Right forelimb (tissue), 1 donor: Measurements from ENCODE around the gene GGACT.
"Not testable (repeated sequence)": the region's sequence is repeated elsewhere in the genome, so short reads cannot be mapped to it uniquely, and the experiment has no call there.

Experiments
- DNase-seq: peaks from one replicate; pipeline ENCODE4 v3.0.0-alpha.2; 2018

The GGACT gene

DNA sequence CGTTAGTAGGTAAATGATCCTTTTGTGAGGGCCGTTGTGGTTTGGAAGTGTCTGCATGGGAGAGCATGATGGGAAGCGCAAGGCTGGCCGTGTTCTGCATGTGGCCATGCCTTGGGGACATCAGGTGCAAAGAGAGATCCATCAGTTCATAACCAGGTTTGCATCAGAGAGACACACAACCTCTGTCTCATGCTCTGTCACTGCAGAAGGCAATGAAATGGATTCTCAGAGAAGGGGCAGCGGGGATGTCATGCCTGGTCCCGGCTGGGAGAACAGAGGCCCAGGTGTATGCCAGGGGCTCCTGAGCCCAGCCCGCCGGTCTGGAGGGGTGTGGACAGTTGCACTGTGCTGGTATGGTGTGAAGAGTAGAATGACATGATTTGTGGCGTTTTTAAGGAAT is 60.2 kb downstream of the GGACT start:
- no peak for DNase-seq

DNA sequence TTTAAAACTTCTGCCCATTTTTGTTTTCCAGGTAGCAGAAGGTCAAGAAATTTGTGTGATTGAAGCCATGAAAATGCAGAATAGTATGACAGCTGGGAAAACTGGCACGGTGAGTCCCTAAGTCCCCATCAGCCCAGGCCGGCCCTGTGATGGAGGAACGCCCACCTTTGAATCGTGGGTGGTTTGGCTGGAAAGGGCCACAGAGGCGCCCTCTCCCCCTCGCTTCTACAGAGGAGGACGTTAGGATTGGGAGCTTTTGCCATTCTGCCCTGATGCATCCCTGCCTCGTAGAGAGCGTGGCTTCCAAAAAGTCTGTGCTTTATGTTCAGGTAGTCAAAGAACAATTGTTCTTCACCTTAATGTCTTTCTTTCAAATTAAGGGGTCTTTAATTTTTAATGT is 60.9 kb downstream of the GGACT start:
- DNase-seq = no peak

DNA sequence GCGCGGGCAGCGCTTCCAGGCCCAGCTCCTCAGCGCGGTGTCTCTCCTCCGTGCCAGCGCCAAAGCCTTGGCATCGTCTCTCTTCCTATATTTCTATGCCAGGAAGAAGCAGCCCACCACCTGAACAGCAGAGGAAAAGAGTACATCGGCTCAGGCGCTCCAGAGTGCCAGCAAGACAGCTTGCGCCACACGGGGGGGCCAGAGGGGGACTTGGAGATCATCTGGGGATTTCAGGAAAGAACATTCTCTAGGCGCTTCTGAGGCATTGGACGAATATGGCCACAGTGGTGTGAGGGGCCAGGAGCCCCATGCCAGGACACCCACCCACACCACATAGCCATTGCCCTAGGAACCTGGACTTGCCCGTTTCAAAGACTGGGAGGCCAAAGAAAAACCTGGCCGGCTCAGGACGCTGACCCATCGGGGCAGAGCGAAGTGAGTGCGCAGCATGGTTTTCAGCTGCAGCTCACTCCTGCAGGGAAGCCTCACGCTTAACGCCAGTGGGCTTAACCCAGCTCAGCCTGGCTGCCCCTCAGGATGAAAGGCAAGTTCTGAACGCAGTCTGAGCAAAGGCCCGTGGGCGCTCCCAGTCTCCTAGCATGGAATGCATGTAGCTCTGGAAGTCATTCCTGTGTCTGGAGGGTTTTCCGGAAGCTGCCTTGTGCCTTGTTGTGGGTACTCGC is 62.1 kb downstream of the GGACT start:
- no peak for DNase-seq

DNA sequence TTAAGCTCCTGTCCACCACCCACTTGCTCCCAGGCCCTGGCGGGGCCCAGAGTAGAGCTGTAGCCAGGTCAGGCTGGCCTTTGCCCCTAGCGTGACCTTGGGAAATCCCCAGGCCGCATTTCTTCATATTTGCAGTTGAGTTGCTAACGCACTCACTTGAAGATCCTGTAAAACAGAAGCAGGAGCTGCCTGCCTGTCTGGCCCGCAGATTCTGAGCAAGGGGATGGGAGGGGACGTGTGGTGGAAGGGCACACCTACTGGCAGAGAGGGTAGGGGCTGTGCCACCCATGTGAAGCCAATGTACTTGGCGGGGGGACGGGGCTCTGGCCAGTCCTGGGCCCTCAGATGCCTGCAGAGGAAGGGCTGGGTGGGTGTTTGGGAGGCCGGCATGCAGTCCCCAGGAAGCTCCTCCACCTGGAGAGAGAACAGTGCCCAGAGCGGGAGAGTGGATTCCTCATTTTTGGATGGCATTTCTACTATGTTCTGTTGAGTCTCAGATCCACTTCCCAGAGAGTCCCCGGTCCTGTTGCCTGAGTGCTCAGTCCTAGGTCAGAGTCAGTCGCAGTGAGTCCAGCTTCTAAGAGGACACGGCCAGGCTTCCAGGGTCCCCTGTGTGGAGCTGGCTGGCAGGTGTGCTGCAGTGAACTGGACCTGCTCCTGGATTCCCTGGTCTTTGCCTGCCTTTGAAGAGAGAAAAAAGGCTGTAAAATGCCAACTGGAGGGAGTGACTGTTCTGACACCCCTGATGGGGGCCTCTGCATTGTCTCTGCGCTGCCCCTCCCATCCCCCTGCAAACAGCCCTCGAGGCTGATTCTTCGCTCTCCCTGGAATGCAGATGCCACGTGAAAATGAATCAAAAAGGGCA is 62.9 kb downstream of the GGACT start:
- DNase-seq = no peak

DNA sequence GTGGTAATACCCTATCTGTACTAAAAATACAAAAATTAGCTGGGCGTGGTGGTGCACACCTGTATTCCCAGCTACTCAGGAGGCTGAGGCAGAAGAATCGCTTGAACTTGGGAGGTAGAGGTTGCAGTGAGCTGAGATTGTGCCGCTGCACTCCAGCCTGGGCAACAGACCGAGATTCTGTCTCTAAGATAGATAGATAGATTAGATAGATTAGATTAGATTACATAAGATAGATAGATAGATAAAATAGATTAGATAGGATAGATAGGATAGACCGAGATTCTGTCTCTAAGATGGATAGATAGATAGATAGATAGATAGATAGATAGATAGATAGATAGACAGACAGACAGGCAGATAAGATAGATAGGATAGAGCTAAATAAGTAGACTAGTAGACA is 63.9 kb downstream of the GGACT start:
- not testable (repeated sequence) for DNase-seq

DNA sequence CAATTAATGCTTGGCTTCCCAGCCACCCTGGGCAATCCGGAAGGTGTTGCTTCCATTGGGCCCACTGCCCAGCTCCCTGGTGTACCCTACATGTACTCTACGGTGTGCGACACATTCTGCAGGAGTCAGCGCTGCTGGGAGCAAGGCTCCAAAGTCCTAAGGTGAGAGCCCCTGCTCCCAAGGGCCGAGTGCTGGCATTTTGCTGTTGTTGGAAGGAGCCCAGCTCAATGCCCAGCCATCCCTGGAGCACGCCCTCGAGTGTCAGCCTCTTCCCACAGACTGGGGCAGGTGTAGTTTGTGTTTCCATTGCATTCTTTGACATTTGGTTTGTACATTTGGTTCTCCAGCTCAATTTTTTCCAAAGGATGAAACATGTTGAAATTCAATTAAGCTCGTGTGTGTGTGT is 64.6 kb downstream of the GGACT start:
- no peak for DNase-seq

DNA sequence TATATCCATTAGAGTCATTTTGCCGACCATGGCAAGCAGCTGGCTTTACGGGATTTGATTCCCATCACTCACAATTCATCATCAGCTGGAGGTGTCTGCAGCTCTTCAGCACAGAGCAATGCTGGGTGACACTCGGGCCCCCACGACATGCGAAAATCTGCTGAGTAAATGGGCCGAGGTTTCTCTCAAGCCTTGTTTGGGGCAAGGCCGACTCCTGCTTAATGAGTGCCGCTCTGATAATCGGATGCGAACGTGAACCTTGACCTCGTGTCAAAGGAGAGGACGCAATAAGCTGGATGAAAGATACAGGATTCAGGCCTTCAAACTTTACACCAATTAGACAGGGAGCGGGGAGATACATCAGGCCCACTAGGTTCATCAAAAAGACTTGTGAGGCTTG is 65.2 kb downstream of the GGACT start:
- DNase-seq = no peak

DNA sequence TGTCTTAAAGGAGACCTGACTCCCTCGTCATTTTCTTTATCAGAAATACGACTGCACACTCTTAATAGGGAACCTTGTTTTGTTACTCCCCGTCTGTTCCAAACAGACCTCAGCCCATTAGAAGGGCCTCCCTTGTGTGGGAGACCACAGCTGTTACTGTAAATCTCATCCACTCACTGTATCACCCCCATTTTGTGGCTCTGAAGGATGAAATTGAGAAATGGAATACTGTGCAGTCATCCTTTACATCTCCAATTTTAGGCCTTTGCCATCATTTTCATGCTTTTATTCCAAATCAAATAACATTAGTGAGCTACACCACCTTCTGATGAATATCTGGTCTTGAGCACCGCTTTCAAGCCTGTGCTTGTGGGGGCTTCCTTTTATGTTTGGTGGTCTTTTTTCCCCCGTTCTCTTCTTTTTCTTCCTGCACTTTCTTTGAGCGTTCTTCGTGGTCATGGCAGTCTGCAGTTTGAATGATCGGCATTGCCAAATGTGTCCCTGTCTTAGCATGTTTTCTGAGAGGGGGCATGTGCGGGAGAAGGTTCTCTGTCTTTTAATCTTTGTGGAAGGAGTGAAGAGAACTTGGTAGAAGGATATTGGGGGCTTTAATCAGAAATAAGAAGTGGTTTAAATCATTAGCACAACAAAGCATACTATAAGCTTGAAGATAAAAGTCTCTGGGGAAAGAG is 65.8 kb downstream of the GGACT start:
- no peak for DNase-seq

DNA sequence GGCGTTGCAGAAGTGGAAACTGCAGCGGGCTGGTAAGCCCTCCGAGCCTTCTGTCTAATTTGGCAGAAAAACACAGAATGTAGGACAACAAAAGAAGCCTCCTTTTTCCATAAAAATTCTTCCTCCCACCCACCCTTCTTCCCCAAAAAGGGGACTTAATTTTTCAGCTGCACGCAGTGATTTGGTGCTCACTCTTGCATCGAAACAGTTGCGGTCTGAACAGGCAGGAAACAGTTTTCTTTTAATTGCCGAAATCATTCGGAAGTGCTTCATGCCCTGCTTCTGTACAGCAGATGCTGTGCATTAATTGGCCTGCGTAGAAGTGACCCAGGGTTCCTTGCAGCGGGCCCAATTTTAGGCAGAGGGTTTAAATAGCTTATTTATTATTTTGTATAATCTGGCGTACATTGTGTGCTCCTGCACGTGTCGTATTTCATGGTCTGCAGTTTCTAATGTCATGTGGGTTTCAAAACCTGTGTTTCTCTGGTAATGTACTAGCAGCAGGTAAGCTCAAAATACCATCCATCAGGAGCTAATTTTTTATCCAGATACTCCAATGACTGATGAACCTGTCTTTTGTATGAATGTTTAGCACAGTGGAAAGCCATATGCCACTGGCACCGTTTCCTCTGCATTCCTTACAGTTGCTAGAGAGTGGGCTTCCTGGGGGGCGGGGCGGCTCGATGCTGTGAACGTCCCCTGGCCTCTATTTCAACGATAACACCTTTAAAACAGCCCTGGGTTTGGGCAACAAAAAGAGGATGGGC is 66.6 kb downstream of the GGACT start:
- peak; percentile 23 for DNase-seq

DNA sequence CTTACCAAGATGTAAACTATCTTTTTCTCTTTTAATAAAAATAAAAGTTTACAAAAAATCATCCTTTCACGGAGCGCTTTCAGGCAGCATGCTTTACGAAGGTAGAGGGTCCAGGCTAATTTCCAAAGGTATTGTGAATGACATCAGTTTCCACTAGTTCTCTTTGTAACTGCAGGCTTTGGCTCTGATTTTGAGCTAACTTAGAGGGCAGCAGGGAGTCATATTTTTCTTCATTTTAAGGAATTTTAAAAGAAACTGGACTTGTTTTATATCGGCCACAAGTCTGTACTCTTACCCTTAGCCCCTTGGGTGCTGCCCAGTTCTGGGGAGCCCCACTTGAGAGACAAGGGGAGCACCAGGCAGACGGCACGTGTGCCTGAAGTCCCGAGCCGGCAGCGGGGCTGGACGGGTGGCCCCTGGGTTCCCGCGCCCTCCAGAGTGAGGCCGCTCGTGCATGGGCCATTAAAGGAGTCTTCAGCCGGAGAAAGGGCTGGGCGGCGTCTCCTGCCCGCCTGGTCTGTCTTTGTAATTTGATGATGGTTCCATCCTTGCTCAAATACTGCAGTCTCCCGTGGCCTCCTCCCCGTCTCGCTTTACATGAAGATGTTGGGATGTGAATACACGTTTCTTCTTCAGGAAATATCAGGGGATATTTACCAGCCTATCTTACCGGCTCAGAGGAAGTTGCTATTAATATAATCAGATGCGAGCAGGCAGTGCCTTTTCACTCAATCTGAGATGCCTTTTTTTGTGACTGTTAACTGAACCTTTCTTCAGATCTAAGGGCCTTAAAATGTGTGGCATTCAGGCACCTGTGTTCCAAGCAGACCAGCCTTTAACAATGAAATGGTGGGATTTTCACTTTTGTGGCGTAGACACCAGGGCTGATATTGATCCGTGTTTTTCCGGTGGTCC is 67.4 kb downstream of the GGACT start:
- DNase-seq = peak; percentile 45

DNA sequence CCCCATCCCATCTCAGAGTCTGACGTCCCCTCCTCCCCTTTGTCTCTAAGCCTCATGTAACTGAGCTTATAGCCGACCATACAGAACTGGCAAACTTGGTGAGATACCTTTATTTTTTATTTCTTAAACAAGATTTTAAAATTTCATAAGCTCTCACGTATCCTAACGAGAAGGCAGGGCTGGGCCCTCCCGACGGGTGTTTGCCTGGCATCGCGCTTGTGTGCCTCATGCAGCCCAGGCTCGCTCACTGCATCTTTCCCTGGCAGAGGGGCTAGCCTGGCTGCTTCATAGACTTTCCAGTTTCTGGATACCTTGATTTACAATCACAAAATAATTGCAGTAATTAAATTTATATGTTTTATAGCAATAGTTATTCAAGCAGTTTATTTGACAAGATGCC is 69.0 kb downstream of the GGACT start:
- DNase-seq = no peak

DNA sequence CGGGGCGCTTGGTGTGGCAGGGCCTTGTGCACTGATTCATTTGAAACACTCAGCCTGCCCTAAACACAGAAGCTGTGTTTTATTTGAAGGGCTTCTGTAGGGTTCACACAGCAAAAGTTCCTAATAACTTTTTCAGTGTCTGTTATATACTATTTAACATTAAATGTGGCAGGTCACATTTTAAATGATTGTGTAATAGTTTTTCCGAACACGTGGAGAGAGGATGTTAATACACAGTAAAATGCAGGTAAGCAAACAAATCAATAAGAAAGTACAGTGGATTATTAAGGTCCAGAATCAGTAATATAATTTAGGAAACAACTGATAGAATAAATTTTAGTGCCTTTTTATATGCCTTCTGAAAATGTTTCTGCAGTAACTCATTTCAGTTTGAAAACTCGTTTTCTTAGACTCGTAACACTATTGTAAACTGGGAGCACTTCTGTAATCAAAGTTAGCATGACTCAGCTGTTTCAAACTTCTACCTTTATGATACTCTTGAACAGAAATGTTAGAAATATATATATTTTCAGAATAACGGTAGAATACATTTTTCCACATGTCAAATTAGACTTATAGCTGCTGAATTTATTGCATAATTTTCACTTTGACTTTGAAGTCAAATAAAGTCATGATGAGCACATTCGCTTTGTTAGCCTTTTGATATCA is 70.1 kb downstream of the GGACT start:
- no peak for DNase-seq

DNA sequence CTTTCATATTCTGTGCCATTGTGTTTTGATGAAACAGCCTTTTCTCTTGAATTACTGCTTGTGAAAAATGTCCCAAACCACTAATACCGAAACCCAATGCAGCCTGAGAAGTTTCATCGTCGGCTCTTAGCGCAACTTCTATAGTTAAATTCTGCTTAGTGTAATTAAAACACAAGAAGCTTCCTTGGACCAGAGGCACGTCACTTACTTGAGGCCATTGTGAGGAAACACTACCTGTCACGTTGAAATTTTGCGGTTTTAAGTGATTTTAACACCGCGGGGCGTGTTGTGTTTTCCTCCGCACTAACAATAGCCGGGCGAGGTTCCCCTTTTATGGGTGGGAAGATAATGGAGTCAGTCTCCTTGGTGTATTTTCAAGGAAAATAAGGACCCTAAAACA is 70.9 kb downstream of the GGACT start:
- no peak for DNase-seq

DNA sequence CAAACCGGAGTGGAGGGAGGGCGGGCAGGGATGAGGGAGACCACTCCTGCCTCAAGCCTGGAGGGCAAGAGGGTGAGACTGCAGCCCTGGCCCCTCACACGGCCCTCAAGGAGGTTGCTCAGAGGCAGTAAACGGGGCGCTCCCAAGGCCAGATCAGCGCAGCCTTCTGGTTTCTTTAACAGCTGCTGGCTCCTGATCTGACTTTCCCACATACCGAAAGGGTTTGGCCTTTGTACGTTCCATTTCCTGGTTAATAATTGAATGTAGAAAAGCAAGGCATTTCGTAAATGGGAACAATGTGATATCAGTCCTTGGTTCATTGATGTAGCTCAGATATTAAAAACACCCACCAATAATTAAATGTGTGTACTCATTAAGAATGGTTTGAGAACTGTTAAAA is 71.5 kb downstream of the GGACT start:
- no peak for DNase-seq

DNA sequence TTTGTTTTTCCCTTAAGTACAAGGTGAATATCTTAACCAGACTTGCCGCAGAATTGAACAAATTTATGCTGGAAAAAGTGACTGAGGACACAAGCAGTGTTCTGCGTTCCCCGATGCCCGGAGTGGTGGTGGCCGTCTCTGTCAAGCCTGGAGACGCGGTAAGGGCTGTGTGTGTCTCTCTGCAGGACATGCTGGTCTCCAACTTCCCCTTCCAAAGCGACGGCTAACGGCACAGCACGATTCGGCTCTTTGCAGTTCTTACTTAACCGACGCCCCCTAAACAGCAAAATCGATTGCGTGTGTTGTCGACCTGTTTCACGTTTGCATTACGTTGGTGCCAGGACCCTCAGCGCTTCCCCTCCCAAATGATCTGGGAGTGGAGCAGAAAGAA is 73.2 kb downstream of the GGACT start:
- no peak for DNase-seq

DNA sequence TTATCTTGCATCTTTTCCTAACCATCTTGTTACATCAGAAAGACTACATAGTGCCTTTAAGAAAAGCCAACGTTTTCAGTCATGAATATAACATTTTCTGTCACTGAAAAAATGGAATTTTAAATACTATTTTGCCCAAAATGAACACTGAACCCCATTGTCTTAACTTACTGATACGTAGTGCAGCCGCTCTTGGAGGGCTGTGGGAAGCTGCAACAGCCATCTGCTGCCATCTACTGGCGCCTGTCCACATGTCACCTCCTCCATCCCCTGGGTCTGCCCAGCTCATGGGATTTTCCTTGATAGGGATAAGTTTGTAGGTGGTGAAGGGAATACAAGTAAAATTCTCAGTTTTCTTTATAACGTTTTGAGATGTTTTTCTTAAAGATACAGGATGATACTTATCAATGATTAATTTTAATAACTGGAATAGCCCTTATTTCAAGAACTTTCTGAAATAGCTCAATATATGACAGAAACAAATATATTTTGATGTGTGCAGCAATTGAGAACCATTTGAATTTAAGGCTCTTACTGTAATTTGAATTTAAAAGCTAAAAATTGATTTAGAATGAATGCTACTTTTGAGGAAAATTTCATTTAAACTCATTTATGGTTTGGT is 73.7 kb downstream of the GGACT start:
- DNase-seq = peak; percentile 79

DNA sequence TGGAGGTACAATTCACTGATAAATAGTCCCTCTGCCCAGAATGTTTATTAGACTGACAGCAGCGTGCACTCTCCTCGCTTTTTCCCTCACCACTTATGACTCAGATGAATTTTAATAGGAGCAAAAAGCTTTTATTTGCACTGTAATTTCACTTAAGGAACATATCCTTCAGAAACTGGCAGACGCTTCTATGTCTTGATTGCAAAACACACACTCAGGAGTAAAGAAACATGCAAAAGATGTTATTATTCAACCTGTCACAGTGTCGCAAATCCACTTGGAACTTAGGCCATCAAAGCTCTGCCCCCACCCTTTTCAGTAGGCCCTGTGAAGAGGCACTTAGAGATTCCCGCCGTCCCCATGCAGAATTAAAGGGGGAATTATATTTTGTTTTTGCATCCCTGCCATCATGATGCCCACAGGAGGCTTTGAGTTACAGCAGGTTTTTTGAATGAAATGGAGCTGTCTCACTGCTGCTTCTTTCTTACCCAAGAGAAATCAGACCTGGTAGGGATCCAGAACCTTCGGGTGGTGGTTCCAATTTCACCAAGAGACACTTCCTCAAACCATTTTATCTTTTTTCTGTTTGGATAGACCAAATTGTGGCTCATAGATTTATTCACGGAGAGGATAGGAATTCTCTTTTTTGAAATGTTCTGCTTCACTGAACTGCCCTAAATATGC is 74.5 kb downstream of the GGACT start:
- DNase-seq = no peak

DNA sequence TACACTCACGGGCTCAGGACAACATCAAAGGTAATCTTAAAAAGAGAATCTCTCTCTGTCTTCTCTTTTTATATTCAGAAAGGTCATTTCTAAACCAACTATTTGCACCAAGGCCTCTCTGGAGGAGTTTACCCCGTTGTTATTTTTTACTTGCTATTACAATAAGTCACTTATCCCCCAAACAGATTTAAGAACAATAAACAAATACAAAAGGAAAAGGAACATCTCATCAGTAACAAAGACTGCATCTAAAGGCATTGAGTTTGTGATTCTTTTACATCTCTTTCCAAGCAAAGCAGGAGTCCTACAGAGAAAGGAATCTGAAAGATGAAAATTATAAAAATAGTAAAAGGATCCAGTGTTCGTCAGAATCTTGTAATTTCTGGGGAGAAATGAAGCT is 75.4 kb downstream of the GGACT start:
- DNase-seq = no peak

DNA sequence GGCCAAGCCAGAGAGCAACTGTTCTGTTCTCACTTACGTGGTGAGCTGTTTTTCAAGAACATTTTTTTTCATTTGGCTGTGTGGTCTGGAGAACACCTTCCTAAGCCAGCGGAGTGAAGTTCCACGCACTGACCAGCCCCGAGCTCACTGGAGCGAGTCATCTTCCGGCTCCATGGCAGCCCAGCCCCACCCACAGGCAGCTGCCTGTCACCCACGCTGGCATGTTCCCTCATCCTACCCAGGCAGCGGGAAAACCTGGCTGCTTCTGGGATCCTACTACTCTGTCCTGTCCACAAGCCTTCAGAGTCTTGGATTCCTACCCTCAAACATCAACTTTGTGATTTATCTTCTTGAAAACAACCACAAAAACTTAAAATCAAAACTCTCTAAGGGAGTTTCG is 76.2 kb downstream of the GGACT start:
- no peak for DNase-seq

DNA sequence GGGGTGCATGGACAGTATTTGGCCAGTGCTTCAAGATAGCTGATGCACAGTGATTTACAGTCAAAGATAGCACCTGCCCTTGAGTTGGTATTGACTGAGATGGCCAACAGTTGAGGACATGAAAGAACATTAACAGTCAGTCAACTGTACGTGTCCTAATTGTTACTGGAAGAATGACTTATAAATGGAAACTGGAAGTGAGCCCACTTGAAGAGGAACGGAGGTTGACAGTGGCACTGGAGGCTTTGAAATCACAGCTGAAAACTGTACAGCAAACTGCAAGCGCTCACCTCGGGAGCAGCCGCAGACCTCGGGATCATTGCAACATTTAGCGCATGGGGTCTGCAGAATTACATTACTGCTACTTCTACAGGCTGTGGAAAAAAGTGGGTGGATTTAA is 77.1 kb downstream of the GGACT start:
- DNase-seq = no peak
